HuH-7.5 (cell line): Measurements from ENCODE around the gene OTULINL.

Experiments
- DNase-seq: peaks from one replicate; pipeline ENCODE4 v3.0.0; 2011; ENCODE audit warnings: low spot score

Gene OTULINL

DNA sequence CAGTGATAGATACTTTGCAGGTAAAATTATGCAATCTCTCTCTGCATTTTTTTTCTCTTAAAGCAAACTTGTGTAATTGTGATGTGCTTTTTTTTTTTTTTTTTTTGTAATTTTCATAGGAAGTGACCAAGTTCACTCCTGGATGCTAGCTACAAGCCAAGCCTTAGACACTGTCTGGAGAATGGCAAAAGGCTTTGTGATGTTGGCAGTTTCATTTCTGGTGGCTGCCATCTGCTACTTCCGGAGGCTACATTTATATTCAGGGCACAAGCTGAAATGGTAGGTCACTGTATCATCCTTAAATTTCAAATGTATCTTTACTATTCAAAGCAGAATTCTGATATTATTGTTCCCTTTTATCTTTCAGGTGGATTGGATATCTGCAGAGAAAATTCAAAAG lies 19.3 kb downstream of the OTULINL start:
- no peak for DNase-seq

DNA sequence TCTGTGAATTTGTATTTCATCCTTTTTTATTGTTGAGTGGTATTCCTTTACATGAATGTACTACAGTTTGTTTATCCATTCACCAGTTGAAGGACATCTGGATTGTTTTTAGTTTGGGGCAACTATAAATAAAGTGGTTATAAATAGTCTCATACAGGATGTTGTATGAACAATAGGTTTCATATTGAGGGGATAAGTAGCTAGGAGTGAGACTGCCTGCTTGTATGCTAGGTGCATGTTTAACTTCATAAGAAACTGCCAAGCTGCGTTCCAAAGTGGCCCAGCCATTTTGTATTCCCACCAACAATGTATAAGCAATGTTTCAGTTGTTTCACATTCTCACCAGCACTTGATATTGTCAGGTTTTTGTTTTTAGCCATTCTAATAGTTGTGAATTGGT lies 21.5 kb downstream of the OTULINL start:
- DNase-seq, result no peak

DNA sequence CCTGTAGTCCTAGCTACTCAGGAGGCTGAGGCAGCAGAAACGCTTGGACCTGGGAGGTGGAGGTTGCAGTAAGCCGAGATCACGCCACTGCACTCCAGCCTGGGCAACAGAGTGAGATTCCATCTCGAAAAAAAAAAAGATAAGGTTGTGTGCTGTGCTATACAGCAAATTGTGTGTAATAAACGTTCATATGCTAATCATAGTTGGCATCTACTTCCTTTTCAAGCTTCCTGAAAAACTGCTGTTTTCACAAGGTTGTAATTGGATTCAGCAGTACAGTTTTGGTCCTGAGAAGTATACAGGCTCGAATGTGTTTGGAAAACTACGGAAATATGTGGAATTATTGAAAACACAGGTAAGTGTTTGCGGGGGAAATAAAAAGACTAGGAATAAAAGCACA lies 25.5 kb downstream of the OTULINL start:
- no peak for DNase-seq

DNA sequence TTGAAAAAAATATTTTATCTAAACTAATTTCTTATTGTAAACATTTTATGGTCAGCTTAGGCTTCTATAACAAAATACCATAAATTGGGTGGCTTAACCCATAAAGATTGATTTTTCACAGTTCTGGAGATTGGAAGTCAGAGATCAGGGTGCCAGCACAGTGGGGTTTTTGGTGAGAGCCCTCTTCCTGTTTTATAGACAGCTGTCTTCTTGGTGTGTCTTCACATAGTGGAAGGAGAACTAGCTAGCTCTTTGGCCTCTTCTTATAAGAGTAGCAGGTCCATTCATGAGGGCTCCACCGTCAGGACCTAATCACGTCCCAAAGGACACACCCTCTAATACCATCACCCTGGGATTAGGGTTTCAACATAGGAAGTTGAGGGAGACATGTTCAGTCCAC lies 26.6 kb downstream of the OTULINL start:
- DNase-seq, result no peak

DNA sequence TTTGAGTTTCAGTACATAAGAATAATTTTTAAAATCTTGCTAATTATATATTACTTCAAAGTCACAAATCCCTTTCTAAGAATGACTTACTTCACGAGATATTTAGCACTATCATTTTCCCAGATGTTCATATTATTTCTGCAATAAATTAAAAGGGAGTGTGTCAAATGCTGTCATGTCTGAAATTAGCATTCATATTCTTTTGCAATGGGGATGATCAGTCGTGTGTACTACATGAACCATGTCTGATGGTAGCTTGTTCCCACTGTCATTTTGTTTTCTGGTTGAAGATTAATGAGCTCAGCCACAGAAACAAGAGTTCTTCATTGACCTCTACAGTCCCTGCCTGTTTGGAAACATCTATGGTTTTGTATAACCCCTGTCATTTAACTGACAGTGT lies 30.1 kb downstream of the OTULINL start:
- DNase-seq, result no peak

DNA sequence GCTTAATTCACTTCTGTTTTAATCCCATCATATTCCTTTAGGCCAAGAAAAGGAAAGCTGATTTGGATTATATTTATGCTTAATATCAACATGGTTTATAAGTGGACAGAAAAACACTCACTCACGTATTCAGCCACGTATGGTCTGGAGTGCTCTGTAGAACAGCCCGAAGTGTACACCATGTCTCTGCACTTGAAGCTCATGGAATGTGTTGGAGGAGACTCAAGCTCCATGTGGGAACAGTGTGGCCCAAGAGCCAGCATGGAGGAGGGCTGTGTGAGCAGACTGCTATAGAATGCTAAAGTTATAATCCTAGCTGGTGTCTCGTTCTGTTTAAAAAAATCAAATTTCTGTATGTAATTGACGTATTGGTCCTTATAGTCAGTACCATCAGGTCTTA lies 32.9 kb downstream of the OTULINL start:
- no peak for DNase-seq

DNA sequence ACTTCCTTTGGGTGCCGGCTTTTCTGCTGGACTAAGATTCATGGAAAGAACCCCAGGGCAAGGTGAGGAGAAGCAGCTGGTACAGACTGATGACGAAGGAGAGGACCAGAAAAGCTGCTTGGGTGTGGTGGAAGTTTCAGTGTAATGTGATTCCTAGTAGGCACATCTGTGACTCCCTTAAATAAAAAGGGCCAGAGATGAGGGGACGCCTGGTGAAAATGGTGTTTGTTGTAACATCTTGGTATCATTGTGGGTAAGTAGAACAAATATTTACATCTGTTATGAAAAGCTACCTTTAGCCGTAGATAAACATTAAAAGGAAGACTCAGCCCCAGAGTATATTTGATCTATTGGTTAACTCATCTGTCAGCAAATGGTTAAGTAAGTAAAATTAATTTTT lies 33.8 kb downstream of the OTULINL start:
- no peak for DNase-seq

DNA sequence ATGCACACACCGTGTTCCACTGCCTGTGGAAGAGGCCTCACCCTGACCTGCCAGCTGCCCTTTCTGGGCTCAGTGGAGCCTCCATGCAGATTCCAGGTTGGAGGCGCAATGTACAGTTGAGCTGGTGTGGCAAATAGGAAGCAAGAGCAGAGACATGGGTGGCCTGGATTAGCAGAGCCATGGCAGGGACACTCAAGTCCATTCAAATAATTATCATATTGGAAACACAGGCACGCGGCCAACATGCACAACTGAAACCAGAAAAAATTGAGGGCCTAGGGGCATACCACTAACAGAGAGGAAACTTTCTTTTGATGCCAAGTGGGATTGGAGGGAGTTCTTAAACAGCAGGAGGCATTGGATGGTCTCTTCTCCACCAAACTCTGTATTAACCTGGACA lies 35.8 kb downstream of the OTULINL start:
- DNase-seq, result no peak

DNA sequence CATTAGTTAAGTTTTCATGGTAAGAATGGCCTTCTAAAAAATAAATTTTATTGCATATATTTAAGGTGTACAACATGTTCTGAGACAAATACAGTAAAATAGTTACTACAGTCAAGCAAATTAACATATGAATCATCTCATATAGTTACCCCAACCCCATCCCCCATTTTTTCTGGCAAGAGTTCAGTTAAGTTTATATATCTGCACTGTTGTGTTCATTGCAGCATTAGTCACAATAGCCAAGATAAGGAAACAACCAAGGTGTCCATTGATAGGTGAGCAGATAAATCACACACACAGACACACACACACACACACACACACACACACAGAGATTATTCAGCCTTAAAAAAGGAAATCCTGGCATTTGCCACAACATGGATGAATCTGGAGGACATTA lies 45.7 kb downstream of the OTULINL start:
- DNase-seq, result no peak

DNA sequence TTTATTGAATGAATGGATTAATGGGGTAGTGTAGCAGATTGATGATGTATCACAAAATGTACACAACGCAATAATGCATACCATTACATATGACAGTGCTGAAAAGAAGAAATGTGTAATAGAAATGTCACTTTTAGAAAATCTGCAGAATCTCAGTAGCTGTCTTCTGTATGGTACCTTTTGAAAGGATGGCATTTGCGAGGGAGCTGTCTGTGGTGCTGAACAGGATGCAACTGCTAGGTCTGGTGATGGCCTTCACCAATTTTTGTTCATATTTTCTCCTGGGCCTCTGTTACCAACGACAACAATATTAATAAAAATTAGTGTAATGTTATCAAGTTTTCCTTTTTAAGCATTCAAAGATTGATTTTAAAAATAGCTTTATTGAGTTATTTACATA lies 46.8 kb downstream of the OTULINL start:
- DNase-seq, result peak; percentile 22

DNA sequence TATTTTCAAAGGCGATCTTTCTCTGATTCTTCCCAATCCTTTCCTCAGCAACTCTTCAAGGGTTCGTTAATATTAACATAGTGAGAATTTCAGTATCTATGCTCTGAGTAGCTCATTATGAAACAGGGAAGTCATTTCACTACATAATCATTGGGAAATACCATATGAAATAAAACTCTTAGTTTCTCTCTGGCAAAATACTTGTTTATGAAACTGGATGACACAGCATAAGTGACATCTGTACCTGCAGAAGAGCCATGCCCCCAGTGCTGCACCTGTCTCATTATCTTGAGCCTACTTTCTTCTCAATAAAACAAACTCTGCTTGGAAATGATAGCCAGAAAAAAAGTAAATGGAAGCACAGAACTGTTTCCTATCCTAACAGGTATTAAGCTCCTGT lies 49.1 kb downstream of the OTULINL start:
- DNase-seq, result no peak

DNA sequence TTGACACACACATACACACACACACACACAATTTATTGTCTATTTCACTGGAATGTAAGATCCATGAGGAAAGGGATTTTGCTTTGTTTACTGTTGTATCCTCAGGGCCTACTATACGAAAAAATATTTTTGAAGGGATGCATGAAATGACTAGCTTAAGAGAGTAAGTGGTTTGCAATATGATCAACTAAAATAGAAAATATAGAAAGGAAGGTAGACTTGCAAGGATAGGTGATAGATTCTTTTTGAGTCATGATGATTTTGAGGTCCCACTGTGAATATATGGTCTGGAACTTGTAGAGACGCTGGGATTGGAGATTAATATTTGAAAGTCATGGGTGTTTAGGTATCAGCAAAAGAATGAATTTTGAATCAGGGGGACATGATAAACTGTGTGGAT lies 54.1 kb downstream of the OTULINL start:
- no peak for DNase-seq

DNA sequence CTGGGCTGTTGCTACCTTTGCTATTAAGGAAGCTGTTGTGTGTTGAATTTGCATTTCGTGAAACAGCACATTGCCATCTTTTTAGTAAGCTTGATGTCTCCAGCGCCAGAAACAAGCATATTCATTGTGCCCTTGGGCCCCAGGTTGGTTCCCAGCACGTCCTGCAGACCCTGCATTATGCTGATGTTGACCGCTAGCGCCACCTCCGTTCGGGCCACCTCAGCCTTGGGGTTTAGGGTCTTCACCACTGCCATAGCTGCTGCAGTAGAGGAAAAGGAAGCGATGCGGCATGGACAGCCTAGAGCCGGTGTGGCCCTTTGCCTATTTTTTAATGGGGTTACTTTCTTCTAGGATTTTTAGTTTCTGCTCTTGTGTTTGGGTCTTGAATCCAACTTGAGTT lies 59.2 kb downstream of the OTULINL start:
- DNase-seq, result no peak

DNA sequence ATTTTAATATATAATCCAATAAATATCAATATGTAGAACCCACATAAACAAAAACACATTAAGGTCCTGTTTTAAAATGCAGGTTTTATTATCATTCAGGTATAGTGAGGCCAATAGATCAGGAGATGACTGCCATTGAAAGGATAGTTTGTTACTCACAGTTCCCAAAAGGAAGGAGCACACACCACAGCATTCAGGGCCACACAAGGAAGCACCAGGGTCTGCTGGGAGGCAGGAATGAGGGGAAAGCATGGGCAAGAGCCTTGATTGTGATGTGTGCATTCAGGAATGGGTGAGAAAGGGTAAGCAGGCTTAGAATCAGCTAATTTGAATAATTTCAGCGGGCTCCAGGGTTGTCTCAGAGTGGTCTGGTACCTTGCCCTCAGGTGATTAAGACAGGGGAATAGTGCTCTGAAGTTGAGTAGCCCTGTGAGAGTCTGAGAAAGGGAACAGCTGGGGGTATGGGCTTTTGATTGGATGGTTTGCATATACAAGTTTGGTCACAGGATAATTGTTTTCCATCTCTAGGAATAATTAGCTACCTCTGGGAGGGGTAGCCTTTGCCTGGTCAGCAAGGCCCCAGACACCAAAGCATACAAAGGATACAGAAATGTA lies 63.1 kb downstream of the OTULINL start:
- DNase-seq, result no peak

DNA sequence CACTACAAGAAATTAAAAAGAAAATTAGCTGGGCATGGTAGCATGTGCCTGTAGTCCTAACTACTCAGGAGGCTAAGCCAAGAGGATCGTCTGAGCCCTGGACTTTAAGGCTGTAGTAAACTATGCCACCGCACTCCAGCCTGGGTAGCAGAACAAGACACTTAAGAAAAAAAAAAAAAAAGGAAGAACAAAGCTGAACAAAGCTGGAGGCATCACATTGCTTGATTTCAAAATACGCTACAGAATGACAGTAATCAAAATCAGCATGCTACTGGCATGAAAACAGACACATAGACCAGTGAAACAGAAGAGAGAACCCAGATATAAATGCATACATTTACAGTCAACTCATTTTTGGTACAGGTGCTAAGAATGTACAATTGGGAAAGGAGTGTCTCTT lies 68.5 kb downstream of the OTULINL start:
- no peak for DNase-seq

DNA sequence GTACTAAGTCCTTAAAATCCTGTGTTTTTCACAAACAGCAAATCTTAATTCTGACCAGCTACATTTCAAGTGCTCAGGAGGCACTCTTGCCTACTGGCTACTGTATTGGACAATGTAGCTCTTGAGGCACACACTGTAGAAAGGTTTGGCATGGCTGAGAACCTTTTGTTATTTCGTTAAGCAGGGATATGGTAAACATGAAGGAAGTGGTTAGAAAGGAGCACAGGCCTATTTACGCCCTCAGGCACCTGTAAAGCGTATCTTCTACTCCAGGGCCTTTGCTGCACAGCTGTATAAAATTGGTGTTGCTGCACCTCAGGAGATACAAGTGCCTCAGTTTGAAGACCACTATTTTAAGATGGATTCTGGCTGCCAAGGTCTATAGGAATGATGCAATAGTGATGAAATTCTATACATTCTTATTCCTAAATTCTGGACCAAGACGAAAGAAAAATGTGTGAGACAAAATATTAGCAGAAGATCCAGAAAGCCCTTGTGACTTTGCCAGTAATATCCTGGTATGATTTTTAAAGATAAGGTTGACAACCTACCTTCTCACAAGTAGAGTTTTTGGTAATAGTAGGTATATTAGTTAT lies 73.7 kb downstream of the OTULINL start:
- DNase-seq, result no peak

DNA sequence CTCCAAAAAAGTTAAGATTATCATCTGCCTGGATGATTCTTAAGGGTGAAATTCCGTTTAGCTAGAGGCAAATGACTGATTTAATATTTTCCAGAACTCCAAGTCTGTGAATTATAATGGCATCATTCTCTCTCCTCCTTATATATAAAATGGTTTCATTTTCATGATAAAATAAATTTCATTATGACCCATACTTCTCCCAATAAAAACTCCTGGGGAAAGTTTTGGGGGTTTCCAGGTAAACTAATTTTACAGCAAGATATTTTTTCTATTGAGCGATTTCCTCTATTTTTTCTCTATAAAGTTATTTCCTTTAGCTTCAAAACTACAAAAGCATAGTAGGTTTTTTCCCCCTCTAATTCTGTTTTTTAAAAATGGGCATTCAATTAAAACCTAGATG lies 75.3 kb downstream of the OTULINL start:
- DNase-seq, result no peak

DNA sequence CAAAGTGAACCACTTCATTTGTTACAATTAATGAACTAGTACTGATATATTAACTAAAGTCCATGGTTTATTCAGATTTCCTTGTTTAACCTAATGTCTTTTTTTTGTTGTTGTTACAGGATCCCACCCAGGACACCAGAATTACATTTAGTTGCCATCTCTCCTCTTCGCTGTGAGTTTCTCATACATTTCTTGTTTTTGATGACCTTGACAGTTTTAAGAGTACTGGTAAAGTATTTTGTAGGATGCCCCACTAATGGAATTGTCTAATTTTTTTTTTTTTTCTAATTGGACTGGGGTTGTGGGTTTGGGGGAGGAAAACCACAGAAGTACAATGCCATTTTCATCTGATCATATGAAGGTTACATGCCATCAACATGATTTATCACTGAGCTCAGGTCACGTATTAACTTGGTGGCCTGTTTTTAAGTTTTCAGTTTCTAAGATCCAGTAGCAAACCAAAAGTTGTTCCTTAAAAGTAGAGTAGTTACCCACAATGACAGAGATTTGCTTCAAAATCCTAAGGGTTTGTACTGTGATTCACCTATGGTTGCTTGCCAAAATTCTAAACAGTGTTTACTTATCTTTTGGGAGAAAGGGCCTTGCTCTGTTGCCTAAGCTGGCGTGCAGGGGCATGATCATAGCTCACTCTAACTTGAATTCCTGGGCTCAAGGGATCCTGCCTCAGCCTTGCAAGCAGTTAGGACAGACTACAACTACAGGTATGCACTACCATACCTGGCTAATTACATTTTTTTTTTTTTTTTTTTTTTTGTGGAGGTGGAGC lies 78.4 kb downstream of the OTULINL start:
- no peak for DNase-seq

DNA sequence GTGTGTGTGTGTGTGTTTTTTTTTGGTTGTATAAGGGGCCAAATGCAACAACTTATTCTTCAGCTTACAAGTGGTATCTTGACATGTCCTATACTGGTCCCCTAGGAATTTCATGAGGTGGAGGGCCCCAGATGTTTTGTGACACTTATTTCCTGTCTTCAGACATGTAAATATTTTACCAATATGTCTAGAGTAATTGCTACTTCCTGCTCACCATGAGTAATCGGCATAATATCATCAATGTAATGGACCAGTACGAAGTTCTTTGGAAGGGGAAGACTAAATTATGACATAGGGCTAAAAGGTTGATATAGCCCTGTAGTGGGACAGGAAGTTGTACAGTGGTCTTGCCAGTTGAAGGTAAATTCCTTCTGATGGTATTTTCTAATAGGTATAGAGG lies 79.2 kb downstream of the OTULINL start:
- DNase-seq, result no peak
